ENCODE measurements around the gene ADCY7.
A peak's percentile ranks its signal among the peaks of the same experiment; 100 is the strongest.
"Not testable (repeated sequence)": the region's sequence is repeated elsewhere in the genome, so short reads cannot be mapped to it uniquely, and the experiment has no call there.

The ADCY7 gene

DNA sequence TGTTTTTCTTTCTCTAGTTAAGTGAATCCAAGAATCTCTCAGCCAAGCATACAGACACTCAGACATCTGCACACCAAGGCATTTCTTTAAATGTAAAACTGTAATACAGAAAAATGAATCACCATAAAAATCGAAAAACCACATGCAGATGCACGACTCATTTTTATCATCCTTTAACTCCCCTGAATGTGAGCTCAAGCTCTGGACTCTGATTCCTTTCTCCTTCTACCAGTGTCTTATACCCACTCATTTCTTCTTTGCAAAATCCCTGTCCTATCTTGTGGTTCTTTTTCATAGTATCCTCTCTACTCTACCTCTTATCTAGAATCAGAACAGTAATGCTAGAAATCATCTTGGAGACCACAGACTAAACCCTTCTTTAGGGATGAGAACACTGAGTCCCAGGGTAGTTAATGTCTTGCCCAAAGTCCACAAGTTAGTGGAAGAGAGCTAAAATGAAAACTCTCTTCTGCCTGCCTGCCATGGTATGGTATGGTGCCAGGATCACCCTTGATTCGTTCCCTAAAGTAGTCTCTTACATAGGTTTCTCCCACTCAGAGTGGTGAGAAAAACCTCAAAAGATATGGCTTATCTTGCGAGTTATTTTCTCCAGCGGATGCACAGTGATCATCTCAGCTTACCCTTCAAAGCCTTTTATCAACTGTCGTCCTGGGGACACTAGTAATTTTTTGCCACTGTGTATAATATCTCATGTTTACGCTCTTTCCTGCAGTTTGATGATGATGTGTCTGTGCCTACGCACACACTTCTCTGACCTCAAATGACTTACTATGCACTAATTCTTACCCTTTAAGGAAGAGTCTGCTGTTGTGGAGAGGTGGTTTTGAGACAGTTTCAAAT lies 72.2 kb downstream of the ADCY7 start:
- Mint-ChIP-seq H3K4me1 (peaks cover 9% of the 10 kb centered on the region), H3K27me3 (no peaks in the 10 kb centered on the region), H3K27ac (peak overlapping the region; percentile 11), H3K36me3 (peaks cover 28% of the 10 kb centered on the region), H3K9me3 (no peaks in the 10 kb centered on the region), H3K4me3 (no peak overlapping the region)
- DNase-seq (ENCODE audit: low spot score in 2 of 2) (no peak), ATAC-seq (ENCODE audit: low read depth) (no peak)

DNA sequence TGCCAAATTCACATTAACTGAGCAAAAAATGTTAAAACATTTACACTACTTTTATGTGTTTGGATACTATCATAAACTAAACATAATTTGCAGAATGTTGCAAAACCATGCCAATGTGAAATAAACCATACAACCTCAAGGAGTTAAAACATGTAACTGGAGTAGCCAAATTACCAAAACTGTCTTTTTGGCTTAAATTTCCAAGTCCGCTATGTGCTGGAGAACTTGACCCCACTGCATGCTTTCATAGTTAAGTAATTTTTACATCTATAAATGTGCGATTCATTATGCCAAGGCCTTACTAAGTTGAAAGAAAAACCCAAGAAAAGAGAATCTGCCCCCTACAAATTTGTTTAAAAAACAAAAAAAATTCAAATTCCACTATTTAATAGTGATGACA lies 74.2 kb downstream of the ADCY7 start:
- Mint-ChIP-seq H3K4me1 (peaks cover 11% of the 10 kb centered on the region), H3K36me3 (peaks cover 26% of the 10 kb centered on the region), H3K4me3 (no peak overlapping the region), H3K27me3 (no peaks in the 10 kb centered on the region), H3K9me3 (no peaks in the 10 kb centered on the region), H3K27ac (no peak overlapping the region)
- ATAC-seq (ENCODE audit: low read depth) (no peak), DNase-seq (ENCODE audit: low spot score in 2 of 2) (no peak)

DNA sequence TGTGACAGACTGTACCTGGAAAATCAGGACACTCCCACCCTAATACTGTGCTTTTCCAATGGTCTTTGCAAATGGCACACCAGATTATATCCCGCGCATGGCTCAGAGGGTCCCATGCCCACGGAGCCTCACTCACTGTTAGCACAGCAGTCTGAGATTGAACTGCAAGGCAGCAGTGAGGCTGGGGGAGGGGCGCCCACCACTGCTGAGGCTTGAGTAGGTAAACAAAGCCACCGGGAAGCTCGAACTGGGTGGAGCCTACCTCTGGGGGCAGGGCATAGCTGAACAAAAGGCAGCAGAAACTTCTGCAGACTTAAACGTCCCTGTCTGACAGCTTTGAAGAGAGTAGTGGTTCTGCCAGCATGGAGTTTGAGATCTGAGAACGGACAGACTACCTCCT lies 77.2 kb downstream of the ADCY7 start:
- ATAC-seq (ENCODE audit: low read depth); H3K4me3 Mint-ChIP-seq; H3K9me3 Mint-ChIP-seq; H3K27ac Mint-ChIP-seq; H3K27me3 Mint-ChIP-seq; DNase-seq (ENCODE audit: low spot score in 2 of 2): not testable (repeated sequence)
- peaks cover 38% of the 10 kb centered on the region for H3K36me3 Mint-ChIP-seq
- peaks cover 13% of the 10 kb centered on the region for H3K4me1 Mint-ChIP-seq

DNA sequence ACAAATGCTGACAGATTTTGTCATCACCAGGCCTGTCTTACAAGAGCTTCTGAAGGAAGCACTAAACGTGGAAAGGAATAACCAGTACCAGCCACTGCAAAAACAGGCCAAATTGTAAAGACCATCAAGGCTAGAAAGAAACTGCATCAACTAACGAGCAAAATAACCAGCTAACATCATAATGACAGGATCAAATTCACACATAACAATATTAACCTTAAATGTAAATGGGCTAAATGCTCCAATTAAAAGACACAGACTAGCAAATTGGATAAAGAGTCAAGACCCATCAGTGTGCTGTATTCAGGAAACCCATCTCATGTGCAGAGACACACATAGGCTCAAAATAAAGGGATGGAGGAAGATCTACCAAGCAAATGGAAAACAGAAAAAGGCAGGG lies 78.9 kb downstream of the ADCY7 start:
- H3K27ac Mint-ChIP-seq; DNase-seq (ENCODE audit: low spot score in 2 of 2); H3K27me3 Mint-ChIP-seq; H3K4me3 Mint-ChIP-seq; ATAC-seq (ENCODE audit: low read depth); H3K9me3 Mint-ChIP-seq: not testable (repeated sequence)
- Mint-ChIP-seq H3K4me1 (peaks cover 10% of the 10 kb centered on the region), H3K36me3 (peaks cover 39% of the 10 kb centered on the region)

DNA sequence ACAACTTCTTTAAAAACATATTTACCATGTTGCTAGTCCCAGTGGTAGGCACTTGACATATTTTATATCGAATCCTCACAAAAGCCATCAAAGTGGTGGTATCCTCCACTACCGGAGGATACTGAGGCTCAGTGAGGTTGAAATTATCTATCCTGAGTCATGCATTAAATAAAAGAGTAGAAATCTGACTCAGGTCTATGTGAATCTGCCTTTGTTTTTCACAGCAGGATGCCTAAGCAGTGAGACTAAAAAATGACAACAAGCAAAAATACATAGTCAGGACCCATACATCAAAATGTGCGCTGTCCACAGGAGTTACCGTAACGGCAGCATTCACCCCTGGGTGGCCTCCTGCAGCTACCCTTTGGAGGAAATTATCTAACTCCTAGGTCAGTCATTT lies 84.8 kb downstream of the ADCY7 start:
- Mint-ChIP-seq H3K27ac (no peak overlapping the region), H3K36me3 (peaks cover 27% of the 10 kb centered on the region), H3K27me3 (no peaks in the 10 kb centered on the region), H3K4me3 (no peak overlapping the region), H3K9me3 (peaks cover 2% of the 10 kb centered on the region), H3K4me1 (peaks cover 8% of the 10 kb centered on the region)
- DNase-seq (ENCODE audit: low spot score in 2 of 2) (no peak), ATAC-seq (ENCODE audit: low read depth) (no peak)

DNA sequence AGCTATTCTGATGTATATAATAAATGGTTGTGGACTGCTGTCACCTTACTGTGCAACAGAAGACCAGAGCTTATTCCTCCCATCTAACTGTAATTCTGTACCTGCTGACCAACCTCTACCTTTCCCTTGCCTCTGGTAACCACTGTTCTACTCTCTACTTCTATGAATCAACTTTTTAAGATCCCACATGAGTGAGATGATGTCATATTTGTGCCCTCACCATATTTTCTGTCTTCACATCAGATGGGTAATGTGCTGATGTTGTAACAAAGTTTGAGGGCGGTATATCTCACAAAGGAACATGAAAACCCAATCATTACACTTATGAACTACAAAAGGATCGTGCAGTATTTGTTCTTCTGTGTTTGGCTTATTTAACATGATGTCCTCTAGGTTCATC lies 85.6 kb downstream of the ADCY7 start:
- H3K36me3 Mint-ChIP-seq = peaks cover 24% of the 10 kb centered on the region
- no peaks in the 10 kb centered on the region for H3K27me3 Mint-ChIP-seq
- peaks cover 8% of the 10 kb centered on the region for H3K4me1 Mint-ChIP-seq
- H3K4me3 Mint-ChIP-seq = no peak overlapping the region
- ATAC-seq (ENCODE audit: low read depth) = no peak
- no peak overlapping the region for H3K27ac Mint-ChIP-seq
- no peak for DNase-seq (ENCODE audit: low spot score in 2 of 2)
- H3K9me3 Mint-ChIP-seq = peaks cover 2% of the 10 kb centered on the region

DNA sequence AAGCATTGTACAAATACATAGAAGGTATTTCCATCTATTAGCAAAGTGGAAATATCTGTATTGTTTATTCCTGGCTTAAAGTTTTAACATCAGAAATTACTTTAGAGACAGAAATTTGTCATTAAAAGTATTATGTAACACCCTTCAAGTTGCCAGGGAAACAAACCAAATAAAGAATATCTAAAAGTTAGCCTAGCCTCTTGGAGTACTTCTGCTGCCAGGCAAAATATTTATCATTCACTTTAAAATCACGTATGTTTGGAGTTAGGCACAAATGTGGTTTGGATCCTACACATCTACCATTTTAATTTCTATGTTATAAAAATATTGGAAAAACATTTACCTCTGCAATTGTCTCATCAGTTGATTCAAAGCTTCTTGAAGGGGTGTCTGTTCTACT lies 87.7 kb downstream of the ADCY7 start:
- H3K27ac Mint-ChIP-seq = no peak overlapping the region
- no peak overlapping the region for H3K4me3 Mint-ChIP-seq
- no peaks in the 10 kb centered on the region for H3K27me3 Mint-ChIP-seq
- ATAC-seq (ENCODE audit: low read depth) = no peak
- H3K36me3 Mint-ChIP-seq = peaks cover 15% of the 10 kb centered on the region
- H3K9me3 Mint-ChIP-seq = peaks cover 2% of the 10 kb centered on the region
- no peaks in the 10 kb centered on the region for H3K4me1 Mint-ChIP-seq
- no peak for DNase-seq (ENCODE audit: low spot score in 2 of 2)

DNA sequence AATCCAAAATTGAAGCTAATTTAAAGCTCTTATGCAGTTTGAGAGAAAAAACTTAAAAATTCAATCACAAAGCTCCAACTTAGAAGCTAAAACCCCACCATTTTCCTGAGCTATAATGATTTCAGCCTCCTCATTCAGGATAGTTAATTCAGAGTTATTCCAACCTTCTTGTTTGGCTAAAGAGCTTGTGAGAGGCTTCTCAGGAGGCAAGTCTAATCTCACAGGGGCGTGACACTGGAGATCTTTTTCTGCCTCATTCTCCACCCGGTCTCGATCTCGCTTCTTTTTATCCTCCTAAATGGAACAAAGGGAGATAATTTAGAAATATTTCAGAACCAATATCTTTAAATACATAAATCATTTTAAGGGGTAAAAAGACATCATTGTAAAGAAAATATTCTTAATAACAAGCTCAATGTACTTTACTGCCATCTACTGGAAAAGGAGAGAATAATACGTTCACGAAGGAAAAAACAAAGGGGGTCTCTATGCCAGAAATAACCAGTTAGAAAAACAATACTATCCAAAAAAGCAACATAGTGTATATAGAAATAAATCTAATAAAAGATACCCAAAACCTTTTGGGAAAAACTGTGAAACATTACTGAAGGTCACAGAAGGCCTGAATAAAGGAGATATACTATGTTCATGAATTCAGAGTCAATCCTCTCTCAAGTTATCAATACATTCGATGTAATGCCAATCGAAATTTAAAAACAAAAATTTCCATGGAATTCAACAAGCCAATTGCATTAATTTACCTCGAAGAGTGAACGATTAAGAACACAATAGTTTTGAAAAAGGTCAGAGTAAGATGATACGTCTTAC lies 88.5 kb downstream of the ADCY7 start:
- DNase-seq (ENCODE audit: low spot score in 2 of 2) (peak in 1 of 2 donors; percentile 21), ATAC-seq (ENCODE audit: low read depth) (no peak)
- peaks cover 4% of the 10 kb centered on the region for H3K4me1 Mint-ChIP-seq

DNA sequence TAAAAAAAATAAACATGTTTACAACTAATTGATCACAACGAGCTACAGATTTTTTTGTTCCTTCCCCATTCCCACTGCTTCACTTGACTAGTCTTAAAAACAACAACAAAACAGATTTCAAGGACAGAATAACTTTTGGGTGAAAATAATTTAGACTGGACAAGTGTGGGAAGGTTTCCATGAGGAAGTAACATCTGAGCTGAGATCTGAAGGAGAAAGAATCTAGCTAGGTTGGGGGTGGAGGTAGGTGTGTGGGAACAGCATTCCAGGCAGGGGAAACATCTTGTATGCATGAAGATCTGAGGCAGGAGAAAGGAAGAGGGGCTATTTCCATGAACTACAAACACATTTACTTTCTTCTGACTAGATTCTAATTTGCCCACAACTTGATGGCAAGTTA lies 93.3 kb downstream of the ADCY7 start:
- Mint-ChIP-seq H3K4me1 (peaks cover 19% of the 10 kb centered on the region), H3K27me3 (no peaks in the 10 kb centered on the region), H3K27ac (peak overlapping the region; percentile 60), H3K9me3 (no peaks in the 10 kb centered on the region), H3K36me3 (peaks cover 19% of the 10 kb centered on the region), H3K4me3 (no peak overlapping the region)
- DNase-seq (ENCODE audit: low spot score in 2 of 2) = no peak
- ATAC-seq (ENCODE audit: low read depth) = no peak

More for the DNA sequence above, 88.5 kb downstream of the ADCY7 start:
- Mint-ChIP-seq H3K4me3 (no peak overlapping the region), H3K27me3 (no peaks in the 10 kb centered on the region), H3K9me3 (no peaks in the 10 kb centered on the region), H3K27ac (peak overlapping the region; percentile 38), H3K36me3 (peaks cover 14% of the 10 kb centered on the region)

DNA sequence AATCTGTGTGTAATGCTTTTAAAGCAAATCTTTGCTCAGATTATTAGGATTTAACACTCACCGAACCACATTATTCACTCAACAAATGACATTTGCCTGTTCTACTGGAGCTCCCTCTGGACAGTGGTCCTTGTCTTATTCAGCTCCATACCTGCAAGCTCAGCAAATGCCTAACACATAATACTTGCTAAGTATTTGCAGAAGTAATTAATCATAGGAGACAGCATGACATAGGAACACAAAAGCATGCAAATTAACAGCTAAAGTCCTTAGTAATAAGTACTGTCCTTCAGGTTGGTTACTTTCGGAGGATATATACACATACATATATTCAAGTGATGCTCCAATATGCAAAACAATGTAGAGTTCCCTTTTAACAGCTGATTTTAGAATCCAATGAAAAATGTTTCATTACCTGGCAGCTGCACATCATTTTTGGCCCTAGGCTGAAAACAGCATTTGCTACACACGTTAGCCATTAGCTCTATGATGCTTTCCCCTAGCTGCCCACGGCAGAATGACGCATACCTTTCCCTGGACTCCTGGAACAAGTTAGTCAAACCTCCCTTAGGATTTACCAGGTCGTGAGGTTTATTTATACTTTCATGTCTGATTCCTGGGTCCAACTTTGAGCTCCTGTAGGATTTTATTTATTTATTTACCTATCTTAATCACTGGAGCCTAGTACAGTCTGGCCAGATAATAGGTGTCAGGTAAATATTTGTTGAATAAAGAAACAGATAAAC lies 93.9 kb downstream of the ADCY7 start:
- Mint-ChIP-seq H3K9me3 (no peaks in the 10 kb centered on the region), H3K4me1 (peaks cover 21% of the 10 kb centered on the region), H3K4me3 (no peak overlapping the region), H3K27ac (peak overlapping the region; percentile 60), H3K27me3 (no peaks in the 10 kb centered on the region), H3K36me3 (peaks cover 20% of the 10 kb centered on the region)
- ATAC-seq (ENCODE audit: low read depth) (no peak), DNase-seq (ENCODE audit: low spot score in 2 of 2) (no peak)

DNA sequence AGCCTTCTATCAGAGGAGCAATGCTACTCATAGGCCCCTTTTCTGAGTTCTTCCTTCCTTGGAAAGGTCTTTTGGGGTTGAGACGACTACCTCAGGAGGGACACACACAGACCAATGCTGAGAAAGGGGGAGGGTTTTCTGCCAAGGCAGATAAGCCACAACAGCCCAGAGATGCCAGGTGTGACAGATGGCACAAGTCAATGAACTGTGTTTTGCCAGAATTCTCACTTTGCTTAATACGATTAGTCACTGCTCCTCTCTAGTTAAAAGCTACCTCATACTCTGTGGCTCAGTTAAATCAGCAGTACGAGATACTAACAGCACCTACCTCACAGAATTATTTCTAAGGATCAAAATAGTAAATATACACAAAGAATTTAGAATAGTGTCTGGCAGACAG lies 94.4 kb downstream of the ADCY7 start:
- Mint-ChIP-seq H3K27me3 (no peaks in the 10 kb centered on the region), H3K27ac (no peak overlapping the region), H3K4me3 (no peak overlapping the region), H3K9me3 (no peaks in the 10 kb centered on the region), H3K36me3 (peaks cover 19% of the 10 kb centered on the region), H3K4me1 (peaks cover 25% of the 10 kb centered on the region)
- ATAC-seq (ENCODE audit: low read depth) = no peak
- DNase-seq (ENCODE audit: low spot score in 2 of 2) = no peak

DNA sequence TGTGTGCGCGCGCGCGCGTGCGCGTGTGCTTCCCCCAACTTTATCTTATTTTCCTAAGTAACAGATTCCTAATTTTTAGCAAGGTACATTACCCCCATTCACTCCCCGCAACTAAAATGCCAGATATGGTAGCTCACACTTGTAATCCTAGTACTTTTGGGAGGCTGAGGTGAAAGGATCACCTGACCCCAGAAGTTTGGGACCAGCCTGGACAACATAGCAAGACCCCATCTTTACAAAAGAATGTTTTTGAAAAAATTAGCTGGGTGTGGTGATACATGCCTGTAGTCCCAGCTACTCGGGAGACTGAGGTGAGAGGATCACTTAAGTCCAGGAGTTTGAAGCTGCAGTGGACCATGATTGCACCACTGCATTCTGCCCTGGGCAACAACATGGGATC lies 97.3 kb downstream of the ADCY7 start:
- peaks cover 36% of the 10 kb centered on the region for H3K4me1 Mint-ChIP-seq

DNA sequence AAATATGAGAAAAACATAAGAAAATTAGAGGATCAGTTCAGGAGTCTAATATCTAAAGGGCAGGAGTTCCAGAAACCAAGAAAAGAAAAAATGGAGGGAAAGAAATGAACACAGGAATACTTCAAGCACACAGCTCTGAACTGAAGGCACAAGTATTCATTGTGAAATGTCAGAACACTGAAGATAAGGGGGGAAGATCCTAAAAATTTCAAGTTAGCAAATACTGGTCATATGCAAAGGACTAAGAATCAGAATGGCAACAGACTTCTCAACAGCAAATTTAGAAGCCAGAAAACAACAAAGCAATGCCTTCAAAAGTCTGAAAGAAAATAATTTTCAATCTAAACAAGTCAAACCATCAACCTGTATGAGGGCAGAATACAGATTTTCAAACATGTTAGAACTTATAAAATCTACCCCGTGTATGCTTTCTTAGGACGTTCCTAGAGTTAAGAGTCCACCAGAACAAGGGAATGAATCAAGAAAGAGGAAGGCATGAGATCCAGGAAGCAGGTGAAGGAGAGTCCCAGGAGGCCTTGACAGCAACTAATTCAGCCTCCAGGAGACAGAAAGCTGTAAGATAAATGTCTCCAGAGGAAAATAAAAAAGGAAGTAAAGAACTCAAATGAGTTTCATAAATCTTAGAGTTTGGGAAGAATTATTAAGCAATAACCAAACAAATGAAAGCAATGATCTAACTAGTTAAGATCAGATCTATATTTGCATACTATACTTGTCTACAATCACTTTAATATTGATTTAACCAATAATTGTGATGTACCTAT lies 99.6 kb downstream of the ADCY7 start:
- no peak overlapping the region for H3K27ac Mint-ChIP-seq

More for the DNA sequence above, 97.3 kb downstream of the ADCY7 start:
- no peak overlapping the region for H3K4me3 Mint-ChIP-seq
- no peak for ATAC-seq (ENCODE audit: low read depth)
- H3K27ac Mint-ChIP-seq = no peak overlapping the region
- H3K27me3 Mint-ChIP-seq = no peaks in the 10 kb centered on the region
- no peaks in the 10 kb centered on the region for H3K9me3 Mint-ChIP-seq
- H3K36me3 Mint-ChIP-seq = peaks cover 19% of the 10 kb centered on the region
- no peak for DNase-seq (ENCODE audit: low spot score in 2 of 2)

More for the DNA sequence above, 99.6 kb downstream of the ADCY7 start:
- ATAC-seq (ENCODE audit: low read depth) (no peak), DNase-seq (ENCODE audit: low spot score in 2 of 2) (no peak)
- H3K27me3 Mint-ChIP-seq = no peaks in the 10 kb centered on the region
- H3K4me3 Mint-ChIP-seq = no peak overlapping the region
- peaks cover 33% of the 10 kb centered on the region for H3K4me1 Mint-ChIP-seq
- no peaks in the 10 kb centered on the region for H3K9me3 Mint-ChIP-seq
- H3K36me3 Mint-ChIP-seq = peaks cover 16% of the 10 kb centered on the region
